ENCODE results near the gene UGP2. TPM values are rescaled to one million over a fixed set of nuclear protein-coding genes. Genes with fewer than 3 reads are reported as not detected.

UGP2 gene
- total and polyA plus RNA-seq, 2 donors (not counting 3 experiments of a cell fraction or from before 2014, with no cell fraction given): 14.2 to 57.7 TPM

- intact Hi-C loops (cut with micrococcal nuclease): no loop called here
- ChIA-PET POLR2A (no interaction called here), CTCF (interaction anchor here (1.6 kb wide), 1 partner anchor 195 kb away, joined by 5 read pairs; no protein-coding TSS in a partner anchor)
These were observed 52.5 kb downstream of the UGP2 start for GRCh38 chr2:63894167-63894566.

More at GRCh38 chr2:63894167-63894566, 52.5 kb downstream of the UGP2 start:
- no peaks in the 10 kb centered on the region for H3K79me2 ChIP-seq (ENCODE audit: control insufficient read depth, insufficient read depth, low read length)
- H3K4me1 ChIP-seq (ENCODE audit: control insufficient read depth, extremely low read depth, insufficient read depth, low read length): no peaks in the 10 kb centered on the region
- H4K20me1 ChIP-seq (replicated peaks; ENCODE audit: control insufficient read depth, extremely low read depth, insufficient read depth, low read length): no peaks in the 10 kb centered on the region
- H3K27ac ChIP-seq (ENCODE audit: insufficient read depth, low read depth, low read length): no peak overlapping the region
- DNase-seq (ENCODE audit: low read depth, low spot score) (no peak), FAIRE-seq (no peak)
- H3K27me3 ChIP-seq (ENCODE audit: control insufficient read depth in 2 of 2, insufficient read depth in 2 of 2, low read length in 2 of 2): no peaks in the 10 kb centered on the region
- no TSS peak for BruUV-seq (replicated peaks)
- no peak overlapping the region for H3K4me2 ChIP-seq (ENCODE audit: insufficient read depth, low read length)
- no peaks in the 10 kb centered on the region for H3K9me1 ChIP-seq (replicated peaks; ENCODE audit: control insufficient read depth, extremely low read depth, insufficient read depth, low read length)
- H3K9ac ChIP-seq (replicated peaks; ENCODE audit: extremely low read depth, insufficient read depth, low read length): no peak overlapping the region
- H3K4me3 ChIP-seq (replicated peaks in 1 of 3; ENCODE audit: insufficient read depth in 1 of 3, low read depth in 1 of 3, low read length in 3 of 3): no peak overlapping the region
- H3K9me3 ChIP-seq (replicated peaks; ENCODE audit: control insufficient read depth, insufficient read depth, low read length): no peaks in the 10 kb centered on the region
- H2AFZ ChIP-seq (ENCODE audit: low read depth, low read length): no peak overlapping the region
- no peak for TF ChIP-seq FOS (IDR thresholded peaks at IDR 0.05; ENCODE audit: borderline replicate concordance, insufficient read depth, low read length)
- TF ChIP-seq CTCF (IDR thresholded peaks at IDR 0.05; ENCODE audit: extremely low read depth in 1 of 2, insufficient read depth in 1 of 2, low read depth in 1 of 2, low read length in 2 of 2): no peak
- TF ChIP-seq POLR2A (IDR thresholded peaks at IDR 0.05; ENCODE audit: low read depth, low read length): no peak
- TF ChIP-seq MYC (IDR thresholded peaks at IDR 0.05; ENCODE audit: low read depth, low read length): no peak
- no peak for TF ChIP-seq GATA2 (IDR thresholded peaks at IDR 0.05; ENCODE audit: insufficient read depth, insufficient read length, low read depth, low read length)
- TF ChIP-seq JUN (IDR thresholded peaks at IDR 0.05; ENCODE audit: borderline replicate concordance, insufficient read depth, insufficient read length, low read depth): no peak
- no peak for TF ChIP-seq POLR2AphosphoS5 (IDR thresholded peaks at IDR 0.05; ENCODE audit: insufficient read depth, low read depth, low read length)
- TF ChIP-seq EZH2 (IDR thresholded peaks at IDR 0.05; ENCODE audit: borderline replicate concordance, low read depth, low read length, severe bottlenecking): no peak
- TF ChIP-seq MAX (IDR thresholded peaks at IDR 0.05; ENCODE audit: insufficient read depth, insufficient read length): no peak
- dilution Hi-C loops (cut with MboI; ENCODE audit: extremely low pct_ligation_motif_present, low sequenced_read_pairs): no loop called here
- H3K36me3 ChIP-seq (ENCODE audit: control insufficient read depth in 2 of 2, extremely low read depth in 1 of 2, insufficient read depth in 2 of 2, low read length in 2 of 2): peaks cover 0 to 16% of the 10 kb centered on the region in 2 experiments
